Measurements from ENCODE around the gene TBL3. TPM values are rescaled to one million over a fixed set of nuclear protein-coding genes. Genes with fewer than 3 reads are reported as not detected.

Gene TBL3
- 10 to 100 TPM; 34.4 to 91.8 (median 53.7) TPM for total RNA-seq

DNA sequence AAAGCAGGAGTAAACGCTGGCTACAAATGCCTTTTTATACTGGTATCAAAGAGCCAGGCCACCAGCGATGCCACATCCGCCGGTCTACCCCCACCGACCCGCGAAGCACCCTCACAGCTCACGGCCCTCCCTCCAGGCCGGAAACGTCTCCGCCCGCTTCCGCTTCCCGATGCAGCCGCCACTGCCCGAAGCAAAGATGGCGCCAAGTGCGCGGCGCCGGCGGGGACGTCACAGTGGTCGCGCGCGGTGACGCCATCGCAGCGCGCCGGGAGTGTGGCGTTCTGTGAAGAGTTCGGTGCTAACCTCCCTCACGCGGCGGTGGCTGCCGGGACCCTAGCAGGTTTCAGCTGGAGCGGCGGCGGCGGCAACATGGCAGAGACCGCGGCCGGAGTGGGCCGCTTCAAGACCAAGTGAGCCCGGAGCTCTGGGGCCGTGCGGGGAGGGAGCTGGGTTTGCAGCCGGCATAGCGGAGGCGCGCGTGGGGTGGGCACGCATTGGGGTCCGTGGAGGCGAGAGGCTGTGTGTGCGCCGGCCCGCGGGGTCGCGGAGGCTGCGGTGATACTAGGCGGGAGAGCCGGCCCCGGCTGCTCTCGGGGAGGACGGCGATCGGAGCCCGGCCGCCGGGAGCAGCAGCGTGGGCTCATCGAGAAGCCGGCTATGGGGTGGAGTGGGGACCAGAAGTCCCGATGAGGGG lies at the start of gene TBL3:
Gene TBL3 (plus strand): TSS at position 258 of the 694 bp plus-strand sequence. CDS start 112 bp downstream, at position 370.
- intact Hi-C loops (cut with DNase I), result no loop called here
- peaks cover 12 to 20% of the 10 kb centered on the region in 2 donors for H3K4me1 ChIP-seq
- peak within 1 kb of the TSS; percentile 75 to 98 (median 95) for H3K4me3 ChIP-seq (replicated peaks in 1 of 3)
- H3K36me3 ChIP-seq, result peaks cover 26 to 30% of the 10 kb centered on the region in 2 donors
- peak within 1 kb of the TSS; percentile 37 to 84 (median 72) for H3K27ac ChIP-seq
- H3K9me3 ChIP-seq, result no peaks in the 10 kb centered on the region
- TF ChIP-seq, protein P1, sequence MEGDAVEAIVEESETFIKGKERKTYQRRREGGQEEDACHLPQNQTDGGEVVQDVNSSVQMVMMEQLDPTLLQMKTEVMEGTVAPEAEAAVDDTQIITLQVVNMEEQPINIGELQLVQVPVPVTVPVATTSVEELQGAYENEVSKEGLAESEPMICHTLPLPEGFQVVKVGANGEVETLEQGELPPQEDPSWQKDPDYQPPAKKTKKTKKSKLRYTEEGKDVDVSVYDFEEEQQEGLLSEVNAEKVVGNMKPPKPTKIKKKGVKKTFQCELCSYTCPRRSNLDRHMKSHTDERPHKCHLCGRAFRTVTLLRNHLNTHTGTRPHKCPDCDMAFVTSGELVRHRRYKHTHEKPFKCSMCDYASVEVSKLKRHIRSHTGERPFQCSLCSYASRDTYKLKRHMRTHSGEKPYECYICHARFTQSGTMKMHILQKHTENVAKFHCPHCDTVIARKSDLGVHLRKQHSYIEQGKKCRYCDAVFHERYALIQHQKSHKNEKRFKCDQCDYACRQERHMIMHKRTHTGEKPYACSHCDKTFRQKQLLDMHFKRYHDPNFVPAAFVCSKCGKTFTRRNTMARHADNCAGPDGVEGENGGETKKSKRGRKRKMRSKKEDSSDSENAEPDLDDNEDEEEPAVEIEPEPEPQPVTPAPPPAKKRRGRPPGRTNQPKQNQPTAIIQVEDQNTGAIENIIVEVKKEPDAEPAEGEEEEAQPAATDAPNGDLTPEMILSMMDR (IDR thresholded peaks at IDR 0.05), result peak in 1 of 6 experiments; percentile 29
- TF ChIP-seq POLR2A (IDR thresholded peaks at IDR 0.05), result peak; percentile 53 to 90
- DNase-seq, result peak; percentile 92 to 93
- H3K27me3 ChIP-seq, result no peaks in the 10 kb centered on the region
- WGBS, 2 donors, result 1 to 2% methylated on average over 10 to 63 of the region's 78 CpGs

DNA sequence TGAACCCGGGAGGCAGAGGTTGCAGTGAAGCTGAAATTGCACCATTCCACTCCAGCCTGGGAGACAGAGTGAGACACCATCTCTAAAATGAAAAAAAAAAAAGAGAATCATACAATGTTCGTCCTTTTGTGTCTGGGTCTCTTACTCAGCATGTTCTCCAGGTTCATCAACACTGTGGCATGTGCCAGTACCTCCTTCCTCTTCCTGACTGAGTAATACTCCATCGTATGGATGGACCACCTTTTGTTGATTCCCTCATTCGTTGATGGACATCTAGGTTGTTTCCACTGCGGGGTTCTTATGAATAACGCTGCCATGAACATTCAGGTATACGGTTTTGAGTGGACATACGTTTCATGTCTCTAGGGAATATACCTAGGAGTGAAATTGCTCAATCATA lies 49.5 kb upstream of the TBL3 start:
- Histone ChIP-seq H3K4me3 (replicated peaks in 1 of 3) (no peak overlapping the region), H3K4me1 (peaks cover 0 to 19% of the 10 kb centered on the region in 2 donors), H3K27me3 (peaks cover 12% of the 10 kb centered on the region), H3K27ac (no peak overlapping the region), H3K36me3 (no peaks in the 10 kb centered on the region), H3K9me3 (no peaks in the 10 kb centered on the region)
- DNase-seq, result no peak
- intact Hi-C loops (cut with DNase I), result no loop called here
- TF ChIP-seq, protein P1 (IDR thresholded peaks at IDR 0.05), result no peak
- 83 to 86% methylated on average over 8 of the region's 8 CpGs for WGBS, 2 donors

DNA sequence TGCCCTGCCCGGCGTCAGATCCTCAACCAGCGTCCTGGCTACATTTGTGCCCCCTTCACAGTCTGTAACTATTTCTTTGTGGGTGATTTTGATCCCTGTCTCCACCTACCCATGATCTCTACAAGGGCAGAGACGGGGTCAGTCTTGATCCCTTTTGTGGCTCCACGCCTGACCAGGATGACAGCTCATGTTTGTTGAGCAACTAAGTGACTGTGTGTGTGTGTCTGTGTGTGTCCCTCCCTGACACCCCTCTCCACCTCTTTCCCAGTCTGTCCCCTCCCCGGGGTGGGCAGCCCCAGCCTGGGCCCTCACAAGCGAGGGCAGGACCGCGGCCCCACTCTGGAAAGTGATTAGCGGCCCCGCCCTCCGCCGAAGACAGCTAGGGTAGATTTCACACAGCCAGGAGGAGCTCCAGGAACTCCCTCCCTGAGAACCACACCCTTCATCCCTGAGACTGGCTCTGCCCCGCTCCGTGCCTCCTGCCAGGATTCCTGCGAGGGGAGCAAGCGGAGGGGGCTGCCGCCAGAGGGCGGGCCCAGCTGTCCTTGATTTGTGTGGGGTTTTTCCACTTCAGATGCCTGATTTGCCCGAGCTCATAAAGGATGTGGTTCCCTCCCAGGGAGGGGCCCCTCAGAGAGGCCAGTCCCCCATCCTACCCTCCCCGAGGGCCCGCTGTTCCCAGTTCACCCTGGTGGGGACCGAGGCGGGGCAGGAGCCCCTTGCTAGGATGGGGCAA lies 48.4 kb upstream of the TBL3 start:
- peaks cover 12% of the 10 kb centered on the region for H3K27me3 ChIP-seq

DNA sequence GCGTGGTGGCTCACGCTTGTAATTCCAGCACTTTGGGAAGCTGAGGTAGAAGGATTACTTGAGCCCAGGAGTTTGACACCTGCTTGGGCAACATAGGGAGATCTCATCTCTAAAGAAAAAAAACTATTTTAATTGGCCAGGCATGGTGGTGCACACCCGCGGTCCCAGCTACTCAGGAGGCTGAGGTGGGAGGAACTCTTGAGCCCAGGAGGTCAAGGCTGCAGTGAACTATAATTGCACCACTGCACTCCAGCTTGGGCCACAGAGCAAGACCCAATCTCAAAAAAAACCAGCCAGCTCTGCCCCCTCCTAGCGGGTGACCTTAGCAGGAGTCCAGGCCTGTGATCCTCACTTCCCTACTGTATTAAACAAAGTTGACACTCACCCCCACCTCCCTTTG lies 47.8 kb upstream of the TBL3 start:
- Histone ChIP-seq H3K36me3 (no peaks in the 10 kb centered on the region), H3K27me3 (peaks cover 7% of the 10 kb centered on the region), H3K27ac (no peak overlapping the region), H3K4me1 (peaks cover 0 to 11% of the 10 kb centered on the region in 2 donors), H3K4me3 (replicated peaks in 1 of 3) (no peak overlapping the region), H3K9me3 (no peaks in the 10 kb centered on the region)
- 82 to 86% methylated on average over 5 of the region's 5 CpGs for WGBS, 2 donors
- DNase-seq, result no peak
- TF ChIP-seq POLR2A (IDR thresholded peaks at IDR 0.05), result no peak
- TF ChIP-seq, protein P1 (IDR thresholded peaks at IDR 0.05), result no peak
- intact Hi-C loops (cut with DNase I), result no loop called here

More for the DNA sequence above, 48.4 kb upstream of the TBL3 start:
- Histone ChIP-seq H3K4me1 (peaks cover 0 to 12% of the 10 kb centered on the region in 2 donors), H3K27ac (no peak overlapping the region), H3K36me3 (no peaks in the 10 kb centered on the region), H3K4me3 (replicated peaks in 1 of 3) (no peak overlapping the region), H3K9me3 (no peaks in the 10 kb centered on the region)
- intact Hi-C loops (cut with DNase I), result no loop called here
- DNase-seq, result peak in 1 of 2 donors; percentile 15
- WGBS, 2 donors, result 25 to 32% methylated on average over 19 to 24 of the region's 24 CpGs
- TF ChIP-seq POLR2A (IDR thresholded peaks at IDR 0.05), result no peak
- TF ChIP-seq, protein P1 (IDR thresholded peaks at IDR 0.05), result peak in 1 of 6 experiments; percentile 6

DNA sequence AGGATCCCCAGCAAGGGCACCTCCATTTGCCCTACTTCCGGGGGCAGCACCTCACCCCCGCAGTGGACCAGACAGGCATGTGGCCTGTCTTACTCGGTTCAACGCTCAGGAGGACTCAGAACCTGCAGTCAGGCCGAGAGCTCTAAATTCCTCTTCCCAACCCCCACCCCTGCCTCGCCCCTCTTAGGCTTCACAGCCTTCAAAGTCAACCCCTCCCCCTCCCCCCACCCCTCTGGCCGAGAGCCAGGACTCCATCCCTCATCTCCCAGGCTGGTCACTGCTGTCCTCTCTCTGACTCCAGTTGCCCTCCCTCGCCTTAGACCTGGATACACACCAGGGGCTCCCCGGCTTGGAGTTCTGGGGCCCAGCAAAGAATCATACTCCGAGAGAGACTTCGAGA lies 45.6 kb upstream of the TBL3 start:
- TF ChIP-seq, protein P1 (IDR thresholded peaks at IDR 0.05), result no peak
- no peak for TF ChIP-seq POLR2A (IDR thresholded peaks at IDR 0.05)
- DNase-seq, result peak in 1 of 2 donors; percentile 23
- Histone ChIP-seq H3K4me3 (replicated peaks in 1 of 3) (no peak overlapping the region), H3K9me3 (no peaks in the 10 kb centered on the region), H3K27me3 (no peaks in the 10 kb centered on the region), H3K27ac (peak overlapping the region in 1 of 3 donors; percentile 10), H3K36me3 (no peaks in the 10 kb centered on the region), H3K4me1 (peaks cover 0 to 19% of the 10 kb centered on the region in 2 donors)
- whole genome bisulfite sequencing, 2 donors, result 34 to 39% methylated on average over 7 to 11 of the region's 11 CpGs
- intact Hi-C loops (cut with DNase I), result loop anchor here (2.0 kb wide), 1 partner anchor 63 kb away; no protein-coding TSS in a partner anchor
